PC-9 (cell line): Measurements from ENCODE around the gene ELAVL1. TPM values are rescaled to one million over a fixed set of nuclear protein-coding genes. Genes with fewer than 3 reads are reported as not detected.

Source experiments
- BruUV-seq: library from RNA; stranded (reverse); fragments of 400-500 nt; replicated peaks from 2 replicates; lab custom pipeline; 2021; lab: Mats Ljungman, UMichigan
- CTCF ChIA-PET: fragments of 300-600 bp; sonication (Branson Sonifier 250); formaldehyde crosslinking; loops from one replicate; lab custom pipeline; 2022; ENCODE audit warnings: antibody characterized with exemption; lab: Charles Lee
- POLR2A ChIA-PET: fragments of 300-600 bp; sonication (Branson Sonifier 250); formaldehyde crosslinking; loops from one replicate; lab custom pipeline; 2022; ENCODE audit warnings: antibody characterized with exemption; ENCODE audit not compliant: unreplicated experiment; lab: Charles Lee
- DNase-seq, 2 experiments: peaks; one replicate each; pipeline versions ENCODE4 v3.0.0 to v3.0.0-alpha.2; 2015 to 2022; ENCODE audit warnings: mixed read lengths in 1 of 2
- H2AFZ ChIP-seq: fragments of 200-600 bp; sonication (generic); 2 replicates; pipeline ENCODE4 v1.8.1; 2017; ENCODE audit warnings: antibody characterized with exemption
- H3F3A ChIP-seq: fragments of 200-600 bp; sonication (generic); 2 replicates; pipeline ENCODE4 v1.8.1; 2017; ENCODE audit warnings: antibody characterized with exemption, mild to moderate bottlenecking, low read depth; ENCODE audit not compliant: insufficient read depth
- H3K27ac ChIP-seq: fragments of 200-600 bp; sonication (generic); 2 replicates; pipeline ENCODE4 v1.6.1; 2016; ENCODE audit warnings: mixed run types
- H3K27me3 ChIP-seq: fragments of 200-600 bp; sonication (generic); 2 replicates; pipeline ENCODE4 v1.6.1; 2016; ENCODE audit warnings: low read depth, mixed run types; ENCODE audit not compliant: insufficient read depth
- H3K36me3 ChIP-seq: fragments of 200-600 bp; sonication (generic); 2 replicates; pipeline ENCODE4 v1.6.1; 2016; ENCODE audit warnings: low read depth, mixed run types
- H3K4me1 ChIP-seq: fragments of 200-600 bp; sonication (generic); replicated peaks from 2 replicates; pipeline ENCODE4 v1.6.1; 2016; ENCODE audit warnings: mixed run types; ENCODE audit not compliant: insufficient read depth
- H3K4me2 ChIP-seq: fragments of 200-600 bp; sonication (generic); 2 replicates; pipeline ENCODE4 v1.6.1; 2017; ENCODE audit warnings: mixed run types
- H3K4me3 ChIP-seq: fragments of 200-600 bp; sonication (generic); 2 replicates; pipeline ENCODE4 v1.6.1; 2016; ENCODE audit warnings: mixed run types
- H3K79me2 ChIP-seq: fragments of 200-600 bp; sonication (generic); 2 replicates; pipeline ENCODE4 v1.6.1; 2017; ENCODE audit warnings: low read depth, mixed run types
- H3K9me2 ChIP-seq: fragments of 200-600 bp; sonication (generic); 2 replicates; pipeline ENCODE4 v1.8.1; 2017; ENCODE audit warnings: mild to moderate bottlenecking; ENCODE audit not compliant: insufficient read depth
- H3K9me3 ChIP-seq: fragments of 200-600 bp; sonication (generic); 2 replicates; pipeline ENCODE4 v1.8.1; 2016; ENCODE audit warnings: low read depth; ENCODE audit not compliant: insufficient read depth
- H4K20me1 ChIP-seq: fragments of 200-600 bp; sonication (generic); 2 replicates; pipeline ENCODE4 v1.8.1; 2017; ENCODE audit not compliant: insufficient read depth
- EZH2 ChIP-seq: fragments of 200-600 bp; sonication (generic); IDR thresholded peaks from 2 replicates; pipeline ENCODE4 v1.8.0; 2017; ENCODE audit warnings: antibody characterized with exemption, low read depth
- intact Hi-C: fragments of 100-400 bp; cut with micrococcal nuclease; formaldehyde crosslinking; loops from one replicate; pipeline ENCODE4 v1.10.0; 2022; ENCODE audit not compliant: unreplicated experiment
- total RNA-seq: library from RNA; stranded (reverse); gene quantifications from 2 replicates; pipeline ENCODE4 v1.2.3, GENCODE V29; 2021
- TF ChIP-seq, protein P1 (sequence below): fragments of 200-600 bp; sonication (generic); conservative IDR thresholded peaks from 2 replicates; pipeline ENCODE4 v1.6.1; 2017; ENCODE audit warnings: mixed run types, antibody characterized with exemption, mild to moderate bottlenecking, moderate library complexity

The ELAVL1 gene
- total RNA-seq, 1 experiment from 2014 or later = 108 TPM

DNA sequence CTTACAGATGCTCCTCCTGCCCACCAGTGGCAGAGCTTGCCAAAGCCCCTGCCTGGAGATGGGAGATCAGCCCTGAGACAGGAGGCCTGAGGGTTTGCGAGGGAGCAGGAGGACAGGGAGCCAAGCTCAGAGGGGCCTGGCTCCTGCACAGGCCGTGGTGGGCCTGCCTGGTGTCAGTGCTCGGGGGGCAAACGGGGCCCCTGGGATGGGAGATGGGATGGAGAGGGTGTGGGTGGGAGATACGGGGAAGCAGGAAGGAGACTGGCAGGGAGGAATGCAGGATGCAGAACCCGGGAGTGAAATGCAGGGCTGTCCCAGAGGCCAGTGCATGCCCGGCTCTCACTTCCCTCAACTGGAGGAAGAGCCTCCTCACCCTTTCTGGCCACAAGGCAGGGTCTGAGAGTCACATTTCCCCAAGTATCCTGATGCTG is 19.9 kb downstream of the ELAVL1 start:
- DNase-seq = no peak
- Histone ChIP-seq H2AFZ (no peak overlapping the region), H3K4me2 (no peak overlapping the region), H3K79me2 (peaks cover 66% of the 10 kb centered on the region), H3K27ac (no peak overlapping the region), H3K9me2 (no peaks in the 10 kb centered on the region), H3K27me3 (no peaks in the 10 kb centered on the region), H4K20me1 (peaks cover 73% of the 10 kb centered on the region), H3K36me3 (peaks cover 10% of the 10 kb centered on the region; the same call in 1 of the 2 replicates), H3F3A (peaks cover 45% of the 10 kb centered on the region), H3K4me3 (no peak overlapping the region), H3K9me3 (no peaks in the 10 kb centered on the region), H3K4me1 (peaks cover 46% of the 10 kb centered on the region)
- ChIA-PET CTCF (interaction anchor here (0.7 kb wide), 1 partner anchor 1641 kb away, joined by 3 read pairs; no protein-coding TSS in a partner anchor), POLR2A (no interaction called here)
- intact Hi-C loops = no loop called here
- BruUV-seq = no TSS peak
- TF ChIP-seq, protein P1, sequence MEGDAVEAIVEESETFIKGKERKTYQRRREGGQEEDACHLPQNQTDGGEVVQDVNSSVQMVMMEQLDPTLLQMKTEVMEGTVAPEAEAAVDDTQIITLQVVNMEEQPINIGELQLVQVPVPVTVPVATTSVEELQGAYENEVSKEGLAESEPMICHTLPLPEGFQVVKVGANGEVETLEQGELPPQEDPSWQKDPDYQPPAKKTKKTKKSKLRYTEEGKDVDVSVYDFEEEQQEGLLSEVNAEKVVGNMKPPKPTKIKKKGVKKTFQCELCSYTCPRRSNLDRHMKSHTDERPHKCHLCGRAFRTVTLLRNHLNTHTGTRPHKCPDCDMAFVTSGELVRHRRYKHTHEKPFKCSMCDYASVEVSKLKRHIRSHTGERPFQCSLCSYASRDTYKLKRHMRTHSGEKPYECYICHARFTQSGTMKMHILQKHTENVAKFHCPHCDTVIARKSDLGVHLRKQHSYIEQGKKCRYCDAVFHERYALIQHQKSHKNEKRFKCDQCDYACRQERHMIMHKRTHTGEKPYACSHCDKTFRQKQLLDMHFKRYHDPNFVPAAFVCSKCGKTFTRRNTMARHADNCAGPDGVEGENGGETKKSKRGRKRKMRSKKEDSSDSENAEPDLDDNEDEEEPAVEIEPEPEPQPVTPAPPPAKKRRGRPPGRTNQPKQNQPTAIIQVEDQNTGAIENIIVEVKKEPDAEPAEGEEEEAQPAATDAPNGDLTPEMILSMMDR = no peak
- no peak for TF ChIP-seq EZH2

DNA sequence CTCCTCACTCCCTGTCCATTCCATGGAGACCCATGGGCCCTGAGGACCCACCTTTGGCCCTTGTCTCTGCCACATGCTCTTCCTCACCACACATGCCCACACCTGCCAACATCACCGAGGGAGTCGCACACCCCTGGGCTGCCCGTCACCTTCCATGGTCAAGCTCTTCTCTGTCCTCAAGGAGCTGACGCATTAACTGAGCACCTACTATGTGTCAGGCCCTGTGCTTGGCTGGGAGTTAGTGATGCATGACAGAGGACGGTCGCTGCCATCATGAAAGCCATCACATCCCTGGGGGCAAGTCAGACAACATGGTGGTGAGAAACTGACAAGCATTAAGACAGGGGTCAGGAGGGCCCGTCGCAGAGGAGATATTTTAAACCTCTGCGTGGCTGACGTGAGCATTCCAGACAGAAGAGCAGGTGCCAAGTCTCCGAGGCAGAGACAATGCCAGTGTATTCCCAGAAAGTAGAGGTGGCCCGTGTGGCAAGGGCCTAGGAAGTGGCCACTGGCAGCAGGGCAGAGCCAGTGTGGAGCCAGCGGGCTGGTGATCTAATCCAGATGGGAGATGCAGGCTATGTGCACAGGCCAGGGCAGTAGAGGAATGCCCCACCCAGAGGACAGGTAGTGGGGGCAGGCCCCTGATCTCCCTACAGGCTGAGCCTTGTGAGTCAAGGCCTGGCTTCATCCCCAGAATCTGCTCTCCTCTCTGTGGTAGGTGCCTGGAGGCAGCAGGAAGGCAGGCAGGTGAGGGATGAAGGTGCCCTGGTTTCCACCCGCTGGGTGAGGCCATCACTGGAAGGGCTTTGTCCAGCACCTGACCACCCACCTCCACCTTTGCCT is 21.2 kb downstream of the ELAVL1 start:
- Histone ChIP-seq H3K79me2 (peaks cover 66% of the 10 kb centered on the region), H2AFZ (no peak overlapping the region), H3K4me3 (no peak overlapping the region), H3K4me2 (no peak overlapping the region), H4K20me1 (peaks cover 70% of the 10 kb centered on the region), H3K9me2 (no peaks in the 10 kb centered on the region), H3K27me3 (no peaks in the 10 kb centered on the region), H3K36me3 (peaks cover 6% of the 10 kb centered on the region; the same call in 1 of the 2 replicates), H3K9me3 (no peaks in the 10 kb centered on the region), H3K27ac (no peak overlapping the region), H3F3A (peaks cover 32% of the 10 kb centered on the region), H3K4me1 (peaks cover 34% of the 10 kb centered on the region)
- DNase-seq = no peak
- ChIA-PET POLR2A (interaction anchor here (0.6 kb wide), 1 partner anchor 40 kb away, joined by 5 read pairs; no protein-coding TSS in a partner anchor), CTCF (no interaction called here)
- no TSS peak for BruUV-seq
- intact Hi-C loops = no loop called here
- TF ChIP-seq, protein P1 = no peak
- TF ChIP-seq EZH2 = no peak

DNA sequence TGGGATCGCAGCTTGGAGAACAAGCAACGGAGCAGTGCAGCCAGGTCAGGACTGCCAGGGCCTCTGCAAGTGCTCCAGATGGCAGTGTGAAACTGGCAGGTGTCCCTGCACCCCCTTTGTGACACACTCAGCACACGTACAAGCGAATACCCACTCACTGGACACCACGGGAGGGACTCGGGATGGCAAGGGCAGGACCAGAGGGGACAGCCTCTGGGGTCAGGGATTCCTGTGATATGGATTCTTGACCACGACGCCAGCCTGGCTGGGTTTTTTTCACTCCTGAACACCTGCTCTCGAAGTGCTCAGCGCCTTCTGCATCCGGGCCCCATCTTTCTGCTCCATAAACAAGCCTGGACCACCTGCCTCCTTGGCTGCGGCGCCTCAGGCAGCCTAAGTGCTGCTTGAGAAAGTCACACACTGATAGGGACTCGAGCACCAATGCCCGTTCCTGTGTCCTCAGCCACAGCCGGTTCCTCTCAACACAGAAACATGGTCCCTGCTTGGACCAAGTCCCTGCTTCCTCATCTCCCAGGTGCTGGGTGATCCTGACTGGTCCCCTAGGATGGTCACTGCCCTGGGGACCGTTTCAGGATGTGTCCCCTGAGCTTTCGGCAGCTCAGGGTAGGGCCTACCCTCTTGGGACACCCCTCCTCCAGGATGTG is 22.0 kb downstream of the ELAVL1 start:
- H3K27me3 ChIP-seq = no peaks in the 10 kb centered on the region
- H4K20me1 ChIP-seq = peaks cover 70% of the 10 kb centered on the region
- no peaks in the 10 kb centered on the region for H3K9me3 ChIP-seq
- no peak overlapping the region for H2AFZ ChIP-seq
- ChIA-PET POLR2A (no interaction called here), CTCF (no interaction called here)
- BruUV-seq = no TSS peak
- no peak for DNase-seq
- H3K27ac ChIP-seq = no peak overlapping the region
- peaks cover 61% of the 10 kb centered on the region for H3K79me2 ChIP-seq
- peaks cover 26% of the 10 kb centered on the region for H3K4me1 ChIP-seq
- H3K4me2 ChIP-seq = no peak overlapping the region
- H3F3A ChIP-seq = peaks cover 24% of the 10 kb centered on the region
- no peak overlapping the region for H3K4me3 ChIP-seq
- TF ChIP-seq, protein P1 = no peak
- no peak for TF ChIP-seq EZH2
- peaks cover 6% of the 10 kb centered on the region; the same call in 1 of the 2 replicates for H3K36me3 ChIP-seq
- intact Hi-C loops = no loop called here
- no peaks in the 10 kb centered on the region for H3K9me2 ChIP-seq
